Trophoblast cell (in vitro differentiated cells and primary cell): ENCODE measurements around the gene NOVA1.

ENCODE experiments used
- DNase-seq, 2 donors: peaks; one replicate each; pipeline ENCODE4 v3.0.0-alpha.2; 2016
- H2AFZ ChIP-seq: 2 replicates; pipeline ENCODE4 v1.6.1; 2013; ENCODE audit warnings: low read length, moderate library complexity, mild to moderate bottlenecking; ENCODE audit not compliant: insufficient read depth, poor library complexity
- H2AK5ac ChIP-seq: 2 replicates; pipeline ENCODE4 v1.6.1; 2013; ENCODE audit warnings: mild to moderate bottlenecking, low read length
- H2BK120ac ChIP-seq: 2 replicates; pipeline ENCODE4 v1.6.1; 2013; ENCODE audit warnings: low read length, mild to moderate bottlenecking, moderate library complexity; ENCODE audit not compliant: insufficient read depth, poor library complexity
- H2BK12ac ChIP-seq: 2 replicates; pipeline ENCODE4 v1.6.1; 2013; ENCODE audit warnings: mild to moderate bottlenecking, low read length, moderate library complexity
- H2BK5ac ChIP-seq: 2 replicates; pipeline ENCODE4 v1.6.1; 2013; ENCODE audit warnings: low read length, low read depth, moderate library complexity, mild to moderate bottlenecking; ENCODE audit not compliant: poor library complexity
- H3K14ac ChIP-seq: 2 replicates; pipeline ENCODE4 v1.6.1; 2013; ENCODE audit warnings: mild to moderate bottlenecking, low read length
- H3K18ac ChIP-seq: 2 replicates; pipeline ENCODE4 v1.6.1; 2013; ENCODE audit warnings: mild to moderate bottlenecking, low read length
- H3K23ac ChIP-seq: 2 replicates; pipeline ENCODE4 v1.6.1; 2013; ENCODE audit warnings: low read length
- H3K27ac ChIP-seq: 2 replicates; pipeline ENCODE4 v1.5.1; 2013; ENCODE audit warnings: low read depth, mild to moderate bottlenecking, inconsistent platforms, low read length, moderate library complexity
- H3K27me3 ChIP-seq: 2 replicates; pipeline ENCODE4 v1.6.1; 2013; ENCODE audit warnings: inconsistent platforms, mild to moderate bottlenecking, low read length, moderate library complexity; ENCODE audit not compliant: insufficient read depth
- H3K36me3 ChIP-seq, 2 experiments: 1 replicate in 1 of 2; 2 replicates in 1 of 2; pipeline ENCODE4 v1.6.1; 2013; ENCODE audit warnings: low read length in 2 of 2, mild to moderate bottlenecking in 2 of 2, moderate library complexity in 1 of 2; ENCODE audit not compliant: insufficient read depth in 2 of 2, control insufficient read depth in 1 of 2
- H3K4ac ChIP-seq: 2 replicates; pipeline ENCODE4 v1.6.1; 2013; ENCODE audit warnings: low read depth, mild to moderate bottlenecking, low read length, moderate library complexity
- H3K4me1 ChIP-seq, 2 experiments: 1 replicate in 1 of 2; 2 replicates in 1 of 2; pipeline ENCODE4 v1.6.1; 2013; ENCODE audit warnings: low read length in 2 of 2, mild to moderate bottlenecking in 2 of 2, moderate library complexity in 1 of 2; ENCODE audit not compliant: insufficient read depth in 2 of 2, control insufficient read depth in 1 of 2
- H3K4me2 ChIP-seq: 2 replicates; pipeline ENCODE4 v1.6.1; 2013; ENCODE audit warnings: inconsistent platforms, mild to moderate bottlenecking, low read length, moderate library complexity
- H3K4me3 ChIP-seq: 2 replicates; pipeline ENCODE4 v1.5.1; 2013; ENCODE audit warnings: mild to moderate bottlenecking, low read depth, low read length, inconsistent platforms
- H3K79me1 ChIP-seq: one replicate; pipeline ENCODE4 v1.6.1; 2013; ENCODE audit warnings: low read length
- H3K79me2 ChIP-seq: 2 replicates; pipeline ENCODE4 v1.6.1; 2013; ENCODE audit warnings: low read length, mild to moderate bottlenecking; ENCODE audit not compliant: control insufficient read depth, insufficient read depth, poor library complexity
- H3K9ac ChIP-seq: 2 replicates; pipeline ENCODE4 v1.6.1; 2013; ENCODE audit warnings: mild to moderate bottlenecking, low read length
- H3K9me3 ChIP-seq: 2 replicates; pipeline ENCODE4 v1.6.1; 2013; ENCODE audit warnings: low read depth, mild to moderate bottlenecking, control low read depth, inconsistent platforms, low read length; ENCODE audit not compliant: insufficient read depth
- H4K12ac ChIP-seq: 2 replicates; pipeline ENCODE4 v1.6.1; 2013; ENCODE audit warnings: low read depth, mild to moderate bottlenecking, low read length, moderate library complexity
- H4K8ac ChIP-seq: 2 replicates; pipeline ENCODE4 v1.6.1; 2013; ENCODE audit warnings: low read depth, mild to moderate bottlenecking, low read length, moderate library complexity
- H4K91ac ChIP-seq: one replicate; pipeline ENCODE4 v1.6.1; 2013; ENCODE audit warnings: low read depth, mild to moderate bottlenecking, low read length, moderate library complexity
- WGBS: extraction: QIAGEN DNeasy Blood & Tissue Kit; methylation state at CpG from one replicate; pipeline ENCODE4 v1.1.7; 2013; ENCODE audit warnings: missing lambda C conversion rate; ENCODE audit not compliant: insufficient read length, insufficient coverage; ENCODE audit errors: extremely low coverage; 5-methylcytosine and 5-hydroxymethylcytosine counted together

Gene NOVA1

GRCh38 chr14:26611259-26611658 is 13.4 kb upstream of the NOVA1 start:
- no peak overlapping the region for H4K91ac ChIP-seq
- no peak overlapping the region for H3K4ac ChIP-seq
- no peak overlapping the region for H2AK5ac ChIP-seq
- no peak overlapping the region for H3K9ac ChIP-seq
- H2BK12ac ChIP-seq, result no peak overlapping the region
- no peak overlapping the region for H3K23ac ChIP-seq
- DNase-seq, result no peak
- H3K9me3 ChIP-seq, result no peaks in the 10 kb centered on the region
- no peaks in the 10 kb centered on the region for H3K27me3 ChIP-seq
- H2AFZ ChIP-seq, result no peak overlapping the region
- no peak overlapping the region for H3K18ac ChIP-seq
- H3K4me2 ChIP-seq, result no peak overlapping the region
- no peaks in the 10 kb centered on the region for H3K4me1 ChIP-seq
- no peaks in the 10 kb centered on the region for H3K79me2 ChIP-seq
- no peak overlapping the region for H3K14ac ChIP-seq
- H3K36me3 ChIP-seq, result no peaks in the 10 kb centered on the region
- H2BK120ac ChIP-seq, result no peak overlapping the region
- no peak overlapping the region for H3K27ac ChIP-seq
- H4K8ac ChIP-seq, result no peak overlapping the region
- no peak overlapping the region for H3K4me3 ChIP-seq
- H4K12ac ChIP-seq, result no peak overlapping the region
- H2BK5ac ChIP-seq, result no peak overlapping the region
- no peaks in the 10 kb centered on the region for H3K79me1 ChIP-seq

GRCh38 chr14:26606729-26607312 is 9.0 kb upstream of the NOVA1 start:
- Histone ChIP-seq H3K9me3 (no peaks in the 10 kb centered on the region), H3K79me1 (no peaks in the 10 kb centered on the region), H3K14ac (no peak overlapping the region), H4K12ac (no peak overlapping the region), H2BK5ac (no peak overlapping the region), H2BK12ac (no peak overlapping the region), H3K4me3 (no peak overlapping the region), H4K91ac (no peak overlapping the region), H4K8ac (no peak overlapping the region), H3K79me2 (no peaks in the 10 kb centered on the region), H2AK5ac (no peak overlapping the region), H3K36me3 (no peaks in the 10 kb centered on the region), H3K4me2 (no peak overlapping the region), H3K18ac (no peak overlapping the region), H3K9ac (no peak overlapping the region), H3K27ac (no peak overlapping the region), H3K4me1 (no peaks in the 10 kb centered on the region), H3K4ac (no peak overlapping the region), H2AFZ (no peak overlapping the region), H3K23ac (no peak overlapping the region), H3K27me3 (no peaks in the 10 kb centered on the region), H2BK120ac (no peak overlapping the region)
- no peak for DNase-seq
- no CpG with 5 or more reads among the region's 3 CpGs for WGBS

GRCh38 chr14:26605602-26606001 is 7.8 kb upstream of the NOVA1 start:
- Histone ChIP-seq H2BK5ac (no peak overlapping the region), H2BK120ac (no peak overlapping the region), H2AFZ (no peak overlapping the region), H3K23ac (no peak overlapping the region), H3K18ac (no peak overlapping the region), H3K4me2 (no peak overlapping the region), H3K14ac (no peak overlapping the region), H3K4me1 (no peaks in the 10 kb centered on the region), H3K27me3 (no peaks in the 10 kb centered on the region), H3K4ac (no peak overlapping the region), H3K27ac (no peak overlapping the region), H3K4me3 (no peak overlapping the region), H3K79me1 (no peaks in the 10 kb centered on the region), H3K79me2 (no peaks in the 10 kb centered on the region), H2BK12ac (no peak overlapping the region), H2AK5ac (no peak overlapping the region), H3K9me3 (no peaks in the 10 kb centered on the region), H4K12ac (no peak overlapping the region), H3K9ac (no peak overlapping the region), H4K91ac (no peak overlapping the region), H3K36me3 (no peaks in the 10 kb centered on the region), H4K8ac (no peak overlapping the region)
- WGBS, result no CpG with 5 or more reads among the region's 2 CpGs
- DNase-seq, result no peak

GRCh38 chr14:26602902-26603301 is 5.1 kb upstream of the NOVA1 start:
- Histone ChIP-seq H4K91ac (no peak overlapping the region), H3K23ac (no peak overlapping the region), H3K9me3 (no peaks in the 10 kb centered on the region), H4K12ac (no peak overlapping the region), H2AK5ac (no peak overlapping the region), H2BK5ac (no peak overlapping the region), H2AFZ (no peak overlapping the region), H2BK120ac (no peak overlapping the region), H3K27ac (no peak overlapping the region), H3K9ac (no peak overlapping the region), H3K79me2 (no peaks in the 10 kb centered on the region), H3K4ac (no peak overlapping the region), H4K8ac (no peak overlapping the region), H3K79me1 (no peaks in the 10 kb centered on the region), H3K4me3 (no peak overlapping the region), H2BK12ac (no peak overlapping the region), H3K4me1 (no peaks in the 10 kb centered on the region), H3K4me2 (no peak overlapping the region), H3K18ac (no peak overlapping the region), H3K36me3 (no peaks in the 10 kb centered on the region), H3K14ac (no peak overlapping the region), H3K27me3 (no peaks in the 10 kb centered on the region)
- no peak for DNase-seq
- WGBS, result no CpG with 5 or more reads among the region's 2 CpGs
